GOT3 (cell line): ENCODE data around the gene FBXO45.
"Not testable (repeated sequence)": the region's sequence is repeated elsewhere in the genome, so short reads cannot be mapped to it uniquely, and the experiment has no call there.

Experiments used
- DNase-seq: peaks from one replicate; lab custom pipeline; 2025; ENCODE audit warnings: mixed read lengths; lab: John Stamatoyannopoulos, UW

Gene FBXO45

DNA sequence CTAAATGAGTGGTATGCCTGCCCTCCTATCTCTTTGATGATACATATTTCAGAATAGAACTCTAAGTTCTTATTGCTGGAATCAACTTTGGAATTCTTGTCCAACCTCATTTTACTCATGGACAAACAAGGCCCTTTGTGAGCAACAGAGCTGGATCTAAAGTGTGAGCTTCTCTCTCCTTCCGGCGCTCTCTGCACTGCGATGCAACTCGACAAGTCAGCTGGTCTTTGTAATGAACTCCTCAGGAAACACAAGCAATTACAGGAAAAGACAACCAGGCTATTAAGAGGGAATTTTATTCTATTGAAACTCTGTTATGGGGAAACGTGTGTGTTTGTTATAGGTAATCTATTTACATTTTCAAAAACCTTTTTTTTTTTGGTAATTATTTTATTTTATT lies 50.8 kb downstream of the FBXO45 start:
- no peak for DNase-seq

DNA sequence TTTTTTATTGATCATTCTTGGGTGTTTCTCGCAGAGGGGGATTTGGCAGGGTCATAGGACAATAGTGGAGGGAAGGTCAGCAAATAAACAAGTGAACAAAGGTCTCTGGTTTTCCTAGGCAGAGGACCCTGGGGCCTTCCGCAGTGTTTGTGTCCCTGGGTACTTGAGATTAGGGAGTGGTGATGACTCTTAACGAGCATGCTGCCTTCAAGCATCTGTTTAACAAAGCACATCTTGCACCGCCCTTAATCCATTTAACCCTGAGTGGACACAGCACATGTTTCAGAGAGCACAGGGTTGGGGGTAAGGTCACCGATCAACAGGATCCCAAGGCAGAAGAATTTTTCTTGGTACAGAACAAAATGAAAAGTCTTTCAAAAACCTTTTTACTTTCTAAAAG lies 51.2 kb downstream of the FBXO45 start:
- not testable (repeated sequence) for DNase-seq

DNA sequence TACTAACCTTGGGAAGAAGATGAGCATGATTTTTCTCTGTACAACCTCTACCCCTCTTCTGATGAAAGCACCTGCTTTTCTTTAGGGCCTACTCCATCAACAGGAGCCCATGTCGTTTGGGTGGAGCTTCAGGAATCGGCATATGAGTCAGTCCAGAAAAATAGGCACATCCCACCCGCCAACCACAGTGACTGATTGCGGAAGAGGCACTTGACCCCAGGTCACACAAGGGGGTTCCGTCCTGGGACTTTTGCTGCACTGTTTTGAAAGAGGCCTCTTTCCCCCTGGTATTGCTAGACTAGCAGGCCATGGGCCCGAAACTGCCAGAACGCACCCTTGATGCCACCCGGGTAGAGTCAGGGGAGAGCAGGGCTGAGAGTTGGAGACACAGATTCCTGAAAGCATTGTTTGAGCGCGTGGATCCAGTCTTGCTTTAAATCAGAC lies 51.7 kb downstream of the FBXO45 start:
- DNase-seq, result no peak

DNA sequence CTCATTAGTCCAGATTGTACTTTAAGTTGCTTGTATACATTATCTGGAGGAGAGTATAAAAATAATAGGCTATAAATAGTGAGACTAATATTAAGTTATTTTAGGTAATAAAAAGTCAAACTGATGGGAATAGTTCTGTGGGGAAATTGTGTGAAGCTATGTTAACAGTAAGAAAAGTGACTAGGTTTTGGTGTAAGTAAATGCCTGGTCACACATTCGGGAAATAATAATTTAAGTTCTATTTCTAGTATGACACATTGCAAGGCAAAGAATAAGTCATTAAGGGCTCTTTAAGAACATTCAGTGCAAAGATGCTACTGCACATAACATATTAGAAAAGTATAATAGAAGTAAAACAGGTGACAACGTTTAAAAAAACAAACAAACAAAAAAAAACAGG lies 52.2 kb downstream of the FBXO45 start:
- DNase-seq, result no peak

DNA sequence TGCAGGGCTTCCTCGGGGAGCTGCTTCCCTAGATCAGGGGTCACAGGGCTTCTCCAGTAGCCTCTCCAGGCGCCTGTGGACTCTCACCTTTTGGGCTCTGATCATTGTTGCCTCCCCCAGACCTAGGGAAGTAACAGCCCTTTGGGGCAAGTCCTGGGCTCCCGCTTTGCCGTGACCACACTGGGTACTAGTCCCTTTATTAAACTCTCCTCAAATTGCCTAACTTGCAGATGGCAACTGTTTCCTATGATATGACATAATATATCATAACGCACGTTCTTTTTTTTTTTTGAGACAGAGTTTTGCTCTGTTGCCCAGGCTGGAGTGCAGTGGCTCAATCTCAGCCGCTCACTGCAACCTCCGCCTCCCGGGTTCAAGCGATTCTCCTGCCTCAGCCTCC lies 53.2 kb downstream of the FBXO45 start:
- no peak for DNase-seq

DNA sequence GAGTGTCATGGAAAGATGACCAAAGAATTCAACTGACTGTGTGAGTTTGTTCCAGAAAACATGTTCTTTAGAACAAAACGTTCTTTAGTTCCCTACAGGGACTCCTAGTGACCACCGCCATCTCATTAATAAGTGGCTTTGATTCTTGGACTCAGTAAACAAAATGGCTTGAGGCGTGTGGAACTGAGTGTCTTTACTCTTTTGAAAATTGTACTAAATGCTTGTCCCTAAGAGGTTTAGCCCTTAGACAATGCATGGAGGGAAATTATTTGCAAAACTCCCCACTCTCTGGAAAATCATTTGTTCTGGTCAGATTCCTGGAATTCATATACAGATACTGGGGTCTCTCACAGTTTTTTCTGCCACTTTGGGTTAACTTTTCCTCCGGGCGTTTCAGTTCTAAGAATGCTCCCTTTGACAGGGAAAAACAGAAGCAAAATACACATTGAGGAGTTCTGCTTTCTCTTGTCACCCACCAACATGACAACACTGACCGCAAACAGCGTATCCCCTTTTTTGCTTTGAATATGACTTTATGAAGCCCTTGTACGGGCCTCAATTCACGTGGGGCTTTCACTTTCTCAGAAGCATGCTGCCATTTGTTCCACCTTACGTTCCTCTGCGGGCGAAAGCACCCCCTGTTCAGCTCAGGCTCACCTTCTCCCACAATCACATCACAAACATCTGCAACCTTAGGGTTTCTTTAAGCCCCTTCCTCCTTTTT lies 55.8 kb downstream of the FBXO45 start:
- DNase-seq, result no peak

DNA sequence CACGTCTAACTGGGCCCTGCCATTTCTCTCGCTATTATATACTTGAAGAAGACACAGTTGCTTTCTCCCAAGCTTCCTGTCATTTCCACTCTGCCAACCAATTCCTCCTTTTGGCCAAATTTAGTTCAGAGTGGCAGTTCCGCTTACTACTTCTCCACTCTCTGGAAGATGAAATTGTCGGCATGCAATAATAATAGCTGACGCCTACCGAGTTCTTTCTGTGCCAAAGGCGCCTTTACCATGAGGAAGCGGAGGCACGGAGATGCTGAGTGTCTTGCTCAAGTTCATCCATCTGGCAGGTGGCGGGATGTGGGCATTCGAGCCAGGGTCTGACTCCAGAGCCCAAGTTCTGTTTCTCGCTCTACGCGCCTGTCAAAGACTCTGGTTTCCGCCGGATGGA lies 56.4 kb downstream of the FBXO45 start:
- DNase-seq, result no peak

DNA sequence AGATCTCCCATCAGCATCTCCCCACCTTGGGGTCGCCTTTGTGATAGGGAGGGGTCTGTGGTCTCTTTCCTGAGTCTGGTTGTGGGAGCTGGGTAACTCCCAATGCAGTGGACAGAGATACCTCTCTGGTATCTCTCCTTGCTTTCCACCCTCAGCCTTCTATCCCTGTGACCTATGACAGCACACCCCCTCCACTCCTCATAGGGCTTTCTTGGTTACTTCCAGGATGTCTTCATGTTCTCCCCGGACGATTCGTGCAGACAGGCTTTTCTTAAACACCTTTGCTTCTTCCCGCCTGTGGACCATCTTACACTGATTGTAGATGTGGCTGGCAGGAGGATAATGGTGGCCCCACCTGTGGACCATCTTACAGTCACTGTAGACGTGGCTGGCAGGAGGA lies 56.9 kb downstream of the FBXO45 start:
- no peak for DNase-seq

DNA sequence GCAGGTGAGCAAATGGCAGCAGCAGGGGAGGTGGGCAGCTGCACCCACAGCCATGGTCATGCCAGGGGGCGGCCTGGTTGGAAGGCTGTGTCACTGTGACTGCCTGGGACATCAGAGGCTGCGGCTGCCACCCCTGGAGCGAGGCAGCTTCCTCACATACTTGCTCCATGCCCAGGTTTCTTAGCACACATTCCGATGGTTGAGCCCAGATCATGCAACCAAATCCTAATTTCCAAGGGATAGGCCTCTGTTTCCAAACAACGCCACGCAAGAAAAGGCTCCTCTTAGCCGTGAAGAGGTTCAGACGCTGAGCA lies 59.4 kb downstream of the FBXO45 start:
- no peak for DNase-seq

DNA sequence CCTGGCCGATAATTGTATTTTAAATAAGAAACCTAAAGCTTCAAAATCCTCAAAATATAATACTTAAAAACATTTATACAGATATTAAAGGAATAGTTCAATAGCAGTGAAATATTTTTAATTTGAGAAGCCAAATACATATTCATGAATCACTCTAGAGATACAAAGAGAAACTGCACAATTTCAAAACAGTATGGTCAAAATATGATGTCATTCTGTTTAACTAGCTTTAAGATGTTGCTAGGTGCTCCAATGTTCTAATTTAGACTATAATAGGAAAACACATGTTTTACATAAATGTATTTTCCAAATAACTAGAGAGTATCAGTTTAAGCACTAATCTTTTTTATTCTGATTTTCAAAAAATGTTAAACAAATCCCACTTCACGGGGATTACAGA lies 60.8 kb downstream of the FBXO45 start:
- no peak for DNase-seq

DNA sequence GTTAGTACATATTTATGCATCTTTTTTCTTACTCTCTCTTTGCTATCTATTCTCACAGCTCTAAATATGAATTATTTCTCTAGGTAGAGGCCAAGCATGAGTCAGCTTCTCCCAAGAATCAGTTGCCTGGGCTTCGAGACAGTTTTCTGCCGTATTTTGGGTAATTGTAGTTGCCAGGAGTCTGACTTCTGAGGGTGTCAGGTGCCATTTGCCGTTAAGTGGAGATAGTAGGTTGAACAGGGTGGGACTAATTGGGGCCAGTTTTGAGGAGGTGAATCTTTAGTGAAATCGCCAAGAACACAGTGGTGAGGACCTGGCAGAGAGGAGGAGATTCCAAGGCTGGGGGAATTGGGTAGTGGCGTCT lies 63.2 kb downstream of the FBXO45 start:
- no peak for DNase-seq

DNA sequence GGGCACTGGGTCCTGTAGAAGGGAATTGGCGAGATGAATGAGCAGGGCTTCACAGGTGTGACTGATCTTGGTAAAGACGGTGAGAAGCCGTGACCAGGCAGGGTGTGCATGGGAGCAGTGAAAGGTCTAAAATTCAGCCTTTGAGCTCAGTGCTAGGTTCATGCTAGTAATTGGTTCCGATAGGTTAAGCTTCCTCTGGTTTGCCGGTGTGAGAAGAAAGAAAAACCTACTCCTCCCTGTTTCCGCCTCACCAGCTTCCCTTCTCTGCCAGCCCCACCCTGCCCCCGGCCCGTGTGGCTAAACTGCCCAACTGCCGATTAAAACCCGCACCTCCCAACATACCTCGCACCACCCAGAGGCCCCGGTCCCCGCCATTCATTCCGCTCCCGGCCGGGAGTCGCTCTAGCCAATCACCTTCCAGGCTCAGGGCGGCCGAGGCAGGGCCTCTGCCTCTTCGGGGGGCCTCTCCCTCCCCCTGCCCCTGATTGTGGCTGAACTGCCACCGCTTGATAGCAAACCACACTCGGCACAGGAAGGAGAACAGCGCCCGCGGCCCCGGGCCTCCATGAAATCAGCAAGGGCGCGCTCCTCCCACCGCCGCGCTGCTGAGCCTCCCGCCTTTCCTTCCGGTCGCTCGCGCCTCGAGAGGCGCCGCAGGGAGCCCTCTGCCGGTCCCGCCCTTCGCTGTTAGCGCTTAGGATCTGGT lies 63.7 kb downstream of the FBXO45 start:
- DNase-seq, result peak; percentile 57

DNA sequence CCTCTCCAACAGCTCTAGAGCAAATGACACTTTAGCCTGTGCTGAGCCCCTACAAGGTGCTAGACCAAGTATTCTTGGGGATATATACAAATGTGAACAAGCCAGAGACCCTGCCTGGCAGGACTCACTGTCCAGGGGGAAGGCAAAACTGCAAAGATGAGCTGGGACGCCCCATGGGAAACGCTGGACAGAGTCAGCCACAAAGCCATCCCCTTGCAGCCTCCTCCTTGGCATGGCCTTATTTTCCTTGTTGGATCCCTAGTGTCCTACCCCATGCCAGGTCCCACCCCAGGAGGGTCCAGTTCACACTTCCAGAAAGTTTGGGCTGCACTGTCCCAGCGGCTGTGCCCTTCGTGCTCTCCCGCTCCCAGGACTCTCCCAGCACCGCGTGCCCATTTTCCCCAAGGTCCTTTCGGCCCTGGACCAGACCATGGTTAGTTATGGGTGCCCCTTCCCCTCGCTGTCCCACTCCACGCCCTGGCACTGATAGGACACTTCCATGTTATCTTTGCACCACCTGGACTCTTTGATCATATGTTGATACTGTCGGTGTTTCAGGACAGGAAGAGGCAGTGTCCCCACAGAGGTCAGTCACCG lies 65.2 kb downstream of the FBXO45 start:
- no peak for DNase-seq

DNA sequence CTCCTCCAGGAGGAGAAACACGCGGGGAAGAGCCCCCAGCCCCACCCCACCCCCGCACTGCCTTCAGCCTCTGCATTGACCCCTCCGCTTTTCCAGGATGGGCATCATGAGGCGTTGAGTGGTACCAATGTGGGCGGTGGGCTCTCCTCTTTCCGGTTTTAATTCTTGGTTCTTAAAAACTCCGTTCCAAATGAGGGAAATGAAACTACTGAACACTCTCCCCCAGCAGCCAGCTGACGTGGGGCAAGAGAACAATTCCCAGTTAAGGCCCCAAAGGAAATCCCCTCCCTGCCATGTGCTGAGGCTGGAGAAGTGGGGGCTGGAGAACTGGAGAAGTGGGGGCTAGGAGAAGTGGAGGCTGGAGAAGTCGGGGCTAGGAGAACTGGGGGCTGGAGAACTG lies 65.8 kb downstream of the FBXO45 start:
- no peak for DNase-seq

DNA sequence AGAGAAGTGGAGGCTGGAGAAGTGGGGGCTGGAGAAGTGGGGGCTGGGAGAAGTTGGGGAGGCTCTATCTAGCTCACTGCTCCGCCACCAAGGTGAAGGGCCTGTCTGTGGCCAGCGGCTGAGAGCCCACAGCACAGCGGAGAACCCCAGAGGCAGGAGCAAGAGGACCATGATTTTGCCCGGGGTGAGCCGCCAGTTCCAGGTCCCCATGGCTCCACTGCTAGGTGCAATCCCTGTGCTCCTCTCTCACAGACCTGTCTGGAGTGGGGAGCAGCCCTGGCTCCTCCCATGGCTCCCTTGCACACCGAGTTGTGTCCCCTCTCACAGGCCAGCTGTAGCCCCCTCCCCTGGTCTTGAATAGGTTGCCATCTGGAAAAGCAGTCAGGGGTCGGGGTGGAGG lies 66.4 kb downstream of the FBXO45 start:
- DNase-seq, result no peak

DNA sequence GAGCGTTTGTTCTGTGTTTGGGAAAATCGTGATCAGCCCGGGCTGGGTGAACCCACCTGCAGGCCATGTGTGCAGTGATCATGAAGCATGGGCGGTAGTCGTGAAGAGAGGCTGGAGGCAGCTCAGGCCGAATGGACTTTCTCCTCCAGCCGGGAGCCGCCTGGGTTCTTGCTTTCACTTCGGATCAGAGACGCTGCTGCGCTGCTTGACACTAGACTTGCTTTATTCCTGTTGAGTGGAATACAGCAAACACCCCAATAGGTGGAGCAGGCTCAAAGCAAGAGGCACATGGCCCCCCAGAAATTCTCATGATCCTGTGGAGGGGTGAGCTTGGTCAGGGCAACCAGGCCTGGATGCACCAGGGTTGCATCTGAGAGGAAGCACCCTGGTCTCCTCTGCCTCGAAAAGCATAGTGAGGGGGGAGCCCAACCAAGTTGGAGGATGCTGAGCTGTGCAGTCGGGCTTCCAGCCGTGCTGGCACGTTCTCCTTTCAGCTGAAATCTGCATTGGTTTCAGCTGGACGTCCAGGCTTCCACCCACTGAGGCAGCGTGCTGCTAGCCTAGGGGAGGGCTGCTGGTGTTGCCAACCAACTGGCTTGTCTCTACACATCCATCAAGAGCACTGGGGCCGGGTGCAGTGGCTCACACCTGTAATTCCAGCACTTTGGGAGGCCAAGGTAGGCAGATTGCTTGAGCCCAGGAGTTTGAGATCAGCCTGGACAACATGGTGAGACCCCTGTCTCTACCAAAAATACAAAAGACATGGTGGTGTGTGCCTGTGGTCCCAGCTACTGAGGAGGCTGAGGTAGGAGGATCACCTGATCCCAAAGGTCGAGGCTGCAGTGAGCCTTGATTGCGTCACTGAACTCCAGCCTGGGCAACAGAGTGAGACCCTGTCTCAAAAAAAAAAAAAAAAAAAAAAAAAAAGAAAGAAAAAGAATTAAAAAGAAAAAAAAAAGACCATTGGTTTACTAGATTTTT lies 68.2 kb downstream of the FBXO45 start:
- DNase-seq, result no peak

DNA sequence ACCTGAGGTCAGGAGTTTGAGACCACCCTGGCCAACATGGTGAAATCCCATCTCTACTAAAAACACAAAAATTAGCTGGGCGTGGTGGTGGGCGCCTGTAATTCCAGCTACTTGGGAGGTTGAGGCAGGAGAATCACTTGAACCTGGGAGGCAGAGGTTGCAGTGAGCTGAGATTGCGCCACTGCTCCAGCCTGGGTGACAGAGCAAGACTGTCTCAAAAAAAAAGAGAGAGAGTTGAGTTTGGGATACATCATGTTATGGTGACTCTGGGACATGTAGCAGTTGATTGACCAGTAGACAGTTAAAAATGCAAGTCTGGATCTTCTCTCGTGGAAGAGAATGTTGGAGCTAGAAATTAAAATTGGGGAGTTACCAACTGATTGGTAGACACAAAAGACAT lies 69.5 kb downstream of the FBXO45 start:
- DNase-seq, result not testable (repeated sequence)
